Ascending aorta (tissue), 2 donors: ENCODE data around the gene DISP3. TPM values are rescaled to one million over a fixed set of nuclear protein-coding genes. Genes with fewer than 3 reads are reported as not detected.
A peak's percentile ranks its signal among the peaks of the same experiment; 100 is the strongest.

Experiments
- DNase-seq, 2 donors: peaks; one replicate each; pipeline ENCODE4 v3.0.0-alpha.2; 2019; ENCODE audit warnings: low spot score in 2 of 2
- H3K27ac ChIP-seq, 2 donors: fragments of 200-600 bp; sonication (generic); one replicate each; pipeline ENCODE4 v1.5.1; 2016 to 2017; ENCODE audit warnings: mild to moderate bottlenecking in 1 of 2
- H3K27me3 ChIP-seq: fragments of 200-600 bp; sonication (generic); one replicate; pipeline ENCODE4 v1.5.1; 2017
- H3K36me3 ChIP-seq, 2 donors: fragments of 200-600 bp; sonication (generic); one replicate each; pipeline ENCODE4 v1.5.1; 2016
- H3K4me1 ChIP-seq, 2 donors: fragments of 200-600 bp; sonication (generic); one replicate each; pipeline ENCODE4 v1.5.1; 2016 to 2017; ENCODE audit warnings: mild to moderate bottlenecking in 1 of 2
- H3K4me3 ChIP-seq, 2 donors: fragments of 200-600 bp; sonication (generic); one replicate each; pipeline ENCODE4 v1.5.1; 2016 to 2017; ENCODE audit warnings: mild to moderate bottlenecking in 1 of 2
- H3K9me3 ChIP-seq, 2 donors: fragments of 200-600 bp; sonication (generic); one replicate each; pipeline ENCODE4 v1.5.1; 2016
- intact Hi-C: fragments of 100-400 bp; cut with DNase I; formaldehyde crosslinking; loops from one replicate; pipeline ENCODE4 v1.15.1; 2023
- total RNA-seq: library from RNA; depleted of rRNA; stranded (reverse); fragments of >200 nt; gene quantifications from one replicate; pipeline ENCODE4 v1.1.0, GENCODE V29; 2016
- TF ChIP-seq, protein P1 (sequence below), 3 experiments: fragments of 200-600 bp in 2 of 3; fragments of 450-650 bp in 1 of 3; sonication (generic) in 2 of 3; IDR thresholded peaks; one replicate each; pipeline ENCODE4 v1.5.1; 2016 to 2019; ENCODE audit warnings: antibody characterized with exemption in 3 of 3, mild to moderate bottlenecking in 1 of 3, moderate library complexity in 1 of 3

Gene DISP3
- total RNA-seq, 1 donor from 2014 or later = not detected

DNA sequence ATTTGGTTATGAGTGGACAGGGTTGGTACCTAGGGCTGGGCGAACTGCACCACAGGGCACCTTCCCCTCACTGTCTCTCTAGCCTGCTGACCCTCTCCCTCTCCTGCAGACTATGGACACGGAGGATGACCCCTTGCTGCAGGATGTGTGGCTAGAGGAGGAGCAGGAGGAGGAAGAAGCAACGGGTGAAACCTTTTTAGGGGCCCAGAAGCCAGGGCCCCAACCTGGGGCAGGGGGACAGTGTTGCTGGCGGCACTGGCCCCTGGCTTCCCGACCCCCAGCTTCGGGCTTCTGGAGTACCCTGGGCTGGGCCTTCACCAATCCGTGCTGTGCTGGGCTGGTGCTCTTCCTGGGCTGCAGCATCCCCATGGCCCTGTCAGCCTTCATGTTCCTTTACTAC lies 21.9 kb downstream of the DISP3 start:
- H3K27me3 ChIP-seq = peaks cover 3% of the 10 kb centered on the region
- TF ChIP-seq, protein P1, sequence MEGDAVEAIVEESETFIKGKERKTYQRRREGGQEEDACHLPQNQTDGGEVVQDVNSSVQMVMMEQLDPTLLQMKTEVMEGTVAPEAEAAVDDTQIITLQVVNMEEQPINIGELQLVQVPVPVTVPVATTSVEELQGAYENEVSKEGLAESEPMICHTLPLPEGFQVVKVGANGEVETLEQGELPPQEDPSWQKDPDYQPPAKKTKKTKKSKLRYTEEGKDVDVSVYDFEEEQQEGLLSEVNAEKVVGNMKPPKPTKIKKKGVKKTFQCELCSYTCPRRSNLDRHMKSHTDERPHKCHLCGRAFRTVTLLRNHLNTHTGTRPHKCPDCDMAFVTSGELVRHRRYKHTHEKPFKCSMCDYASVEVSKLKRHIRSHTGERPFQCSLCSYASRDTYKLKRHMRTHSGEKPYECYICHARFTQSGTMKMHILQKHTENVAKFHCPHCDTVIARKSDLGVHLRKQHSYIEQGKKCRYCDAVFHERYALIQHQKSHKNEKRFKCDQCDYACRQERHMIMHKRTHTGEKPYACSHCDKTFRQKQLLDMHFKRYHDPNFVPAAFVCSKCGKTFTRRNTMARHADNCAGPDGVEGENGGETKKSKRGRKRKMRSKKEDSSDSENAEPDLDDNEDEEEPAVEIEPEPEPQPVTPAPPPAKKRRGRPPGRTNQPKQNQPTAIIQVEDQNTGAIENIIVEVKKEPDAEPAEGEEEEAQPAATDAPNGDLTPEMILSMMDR (IDR thresholded peaks at IDR 0.05) = no peak
- H3K36me3 ChIP-seq = no peaks in the 10 kb centered on the region
- DNase-seq = peak in 1 of 2 donors; percentile 28
- no peak overlapping the region for H3K4me3 ChIP-seq
- peaks cover 0 to 16% of the 10 kb centered on the region in 2 donors for H3K9me3 ChIP-seq
- intact Hi-C loops = no loop called here
- H3K4me1 ChIP-seq = no peaks in the 10 kb centered on the region
- H3K27ac ChIP-seq = no peak overlapping the region

DNA sequence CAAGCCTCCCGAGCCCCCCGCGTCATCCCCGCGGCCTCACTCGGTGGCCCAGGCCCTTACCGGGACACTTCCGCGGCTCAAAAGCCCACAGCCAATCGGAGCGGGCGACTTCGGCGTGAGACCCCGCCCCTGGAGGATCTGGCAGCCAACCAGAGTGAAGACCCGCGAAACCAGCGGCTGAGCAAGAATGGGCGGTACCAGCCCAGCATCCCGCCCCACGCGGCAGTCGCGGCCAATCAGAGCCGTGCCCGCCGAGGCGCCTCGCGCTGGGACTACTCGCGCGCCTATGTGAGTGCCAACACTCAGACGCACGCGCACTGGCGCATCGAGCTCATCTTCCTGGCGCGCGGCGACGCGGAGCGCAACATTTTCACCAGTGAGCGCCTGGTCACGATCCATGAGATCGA lies 22.5 kb downstream of the DISP3 start:
- Histone ChIP-seq H3K4me1 (no peaks in the 10 kb centered on the region), H3K36me3 (no peaks in the 10 kb centered on the region), H3K27me3 (peaks cover 3% of the 10 kb centered on the region), H3K4me3 (no peak overlapping the region), H3K9me3 (peaks cover 5 to 20% of the 10 kb centered on the region in 2 donors), H3K27ac (no peak overlapping the region)
- TF ChIP-seq, protein P1 (IDR thresholded peaks at IDR 0.05) = no peak
- intact Hi-C loops = no loop called here
- DNase-seq = peak in 1 of 2 donors; percentile 53

DNA sequence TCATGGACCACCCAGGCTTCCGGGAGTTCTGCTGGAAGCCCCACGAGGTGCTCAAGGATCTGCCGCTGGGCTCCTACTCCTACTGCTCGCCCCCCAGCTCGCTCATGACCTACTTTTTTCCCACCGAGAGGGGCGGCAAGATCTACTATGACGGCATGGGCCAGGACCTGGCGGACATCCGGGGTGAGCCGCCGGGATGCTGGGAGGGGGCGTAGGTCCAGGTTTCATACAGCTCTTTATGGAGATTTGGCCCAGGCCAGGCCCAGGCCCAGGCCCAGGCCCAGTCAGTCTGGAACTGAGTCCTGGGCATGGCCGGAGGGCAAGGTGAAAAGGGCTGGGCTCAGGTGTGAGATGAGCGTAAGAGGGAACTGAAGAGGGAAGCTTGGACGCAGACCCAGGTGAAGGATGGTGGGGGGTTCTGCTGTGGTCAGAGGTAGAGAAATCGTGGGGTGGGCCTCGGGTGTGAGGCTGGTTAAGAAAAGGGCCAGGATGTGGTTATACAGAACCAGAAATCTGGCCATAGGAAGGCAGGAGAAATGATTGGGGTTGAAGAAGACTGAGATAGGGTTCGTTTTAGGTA lies 23.0 kb downstream of the DISP3 start:
- H3K4me3 ChIP-seq = no peak overlapping the region
- no peaks in the 10 kb centered on the region for H3K36me3 ChIP-seq
- peak in 1 of 2 donors; percentile 38 for DNase-seq
- TF ChIP-seq, protein P1 (IDR thresholded peaks at IDR 0.05) = no peak
- H3K27ac ChIP-seq = no peak overlapping the region
- peaks cover 3% of the 10 kb centered on the region for H3K27me3 ChIP-seq
- peaks cover 5 to 24% of the 10 kb centered on the region in 2 donors for H3K9me3 ChIP-seq
- no peaks in the 10 kb centered on the region for H3K4me1 ChIP-seq
- intact Hi-C loops = no loop called here

DNA sequence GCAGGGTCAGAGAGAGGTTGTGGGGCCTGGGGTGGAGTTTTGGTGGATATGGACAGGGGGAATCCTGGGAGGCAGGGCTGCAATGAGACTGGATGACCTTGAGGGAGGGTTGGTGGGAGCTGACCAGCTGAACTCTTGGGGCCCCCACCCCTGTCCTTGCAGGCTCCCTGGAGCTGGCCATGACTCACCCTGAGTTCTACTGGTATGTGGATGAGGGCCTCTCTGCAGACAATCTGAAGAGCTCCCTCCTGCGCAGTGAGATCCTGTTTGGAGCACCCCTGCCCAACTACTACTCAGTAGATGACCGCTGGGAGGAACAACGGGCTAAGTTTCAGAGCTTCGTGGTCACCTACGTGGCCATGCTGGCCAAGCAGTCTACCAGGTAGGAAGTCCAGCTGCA lies 23.6 kb downstream of the DISP3 start:
- TF ChIP-seq, protein P1 (IDR thresholded peaks at IDR 0.05) = no peak
- Histone ChIP-seq H3K9me3 (peaks cover 5 to 24% of the 10 kb centered on the region in 2 donors), H3K27ac (no peak overlapping the region), H3K4me3 (no peak overlapping the region), H3K4me1 (no peaks in the 10 kb centered on the region), H3K36me3 (no peaks in the 10 kb centered on the region), H3K27me3 (peaks cover 3% of the 10 kb centered on the region)
- intact Hi-C loops = no loop called here
- DNase-seq = peak in 1 of 2 donors; percentile 41

DNA sequence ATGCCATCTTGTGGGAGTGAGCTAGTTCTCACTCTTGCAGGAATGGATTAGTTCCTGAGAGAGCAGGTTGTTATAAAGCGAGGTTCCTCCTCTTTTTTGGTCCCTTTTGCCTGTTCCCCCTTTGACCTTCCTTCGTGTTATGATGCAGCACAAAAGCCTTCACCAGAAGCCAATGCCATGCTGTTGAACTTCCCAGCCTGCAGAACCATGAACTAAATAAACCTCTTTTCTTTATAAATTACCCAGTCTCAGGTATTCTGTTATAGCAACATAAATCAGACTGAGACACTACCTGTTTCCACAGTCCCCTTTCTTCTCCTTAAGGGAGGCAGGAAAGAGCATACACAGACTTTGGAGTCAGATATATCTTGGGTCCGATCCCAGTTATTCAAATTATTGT lies 25.6 kb downstream of the DISP3 start:
- DNase-seq = no peak
- peaks cover 5 to 24% of the 10 kb centered on the region in 2 donors for H3K9me3 ChIP-seq
- intact Hi-C loops = no loop called here
- H3K27me3 ChIP-seq = no peaks in the 10 kb centered on the region
- H3K27ac ChIP-seq = no peak overlapping the region
- TF ChIP-seq, protein P1 (IDR thresholded peaks at IDR 0.05) = no peak
- H3K4me1 ChIP-seq = no peaks in the 10 kb centered on the region
- no peaks in the 10 kb centered on the region for H3K36me3 ChIP-seq
- H3K4me3 ChIP-seq = no peak overlapping the region
